H1 (cell line): ENCODE measurements around the gene CCDC91. TPM values are rescaled to one million over a fixed set of nuclear protein-coding genes. Genes with fewer than 3 reads are reported as not detected.

Experiments used
- CTCF ChIA-PET: fragments of 300-600 bp; sonication (Branson Sonifier 250); formaldehyde crosslinking; loops from one replicate; lab custom pipeline; 2021; ENCODE audit not compliant: partially characterized antibody; lab: Charles Lee
- POLR2A ChIA-PET: fragments of 300-600 bp; sonication (Branson Sonifier 250); formaldehyde crosslinking; loops from one replicate; lab custom pipeline; 2021; ENCODE audit warnings: inconsistent platforms; ENCODE audit not compliant: partially characterized antibody; lab: Charles Lee
- DNase-seq, 2 experiments: peaks; one replicate each; pipeline versions ENCODE4 v3.0.0 to v3.0.0-alpha.2; 2010 to 2022; ENCODE audit warnings: low spot score in 2 of 2, low read depth in 1 of 2, mixed read lengths in 1 of 2
- FAIRE-seq: peaks from 2 replicates; lab custom pipeline; 2011; peaks lifted over from hg19 to GRCh38; lab: Jason Lieb, UNC
- H2AFZ ChIP-seq: 2 replicates; pipeline ENCODE4 v1.8.1; 2012; ENCODE audit warnings: low read length, inconsistent platforms
- H2AK5ac ChIP-seq: 2 replicates; pipeline ENCODE4 v1.6.1; 2013; ENCODE audit warnings: low read depth, low read length
- H2BK120ac ChIP-seq: replicated peaks from 2 replicates; pipeline ENCODE3; 2013; ENCODE audit warnings: low read depth, low read length, inconsistent platforms
- H2BK12ac ChIP-seq: 2 replicates; pipeline ENCODE4 v1.6.1; 2013; ENCODE audit warnings: low read depth, low read length
- H2BK15ac ChIP-seq: 2 replicates; pipeline ENCODE4 v1.6.1; 2013; ENCODE audit warnings: low read length
- H2BK20ac ChIP-seq: 2 replicates; pipeline ENCODE4 v1.6.1; 2013; ENCODE audit warnings: low read length
- H2BK5ac ChIP-seq: 2 replicates; pipeline ENCODE4 v1.6.1; 2013; ENCODE audit warnings: low read depth, low read length
- H3K14ac ChIP-seq: 2 replicates; pipeline ENCODE4 v1.6.1; 2013; ENCODE audit warnings: inconsistent platforms; ENCODE audit not compliant: insufficient read length
- H3K18ac ChIP-seq: 2 replicates; pipeline ENCODE4 v1.6.1; 2013; ENCODE audit warnings: low read length; ENCODE audit errors: extremely low read depth
- H3K23ac ChIP-seq: 2 replicates; pipeline ENCODE4 v1.6.1; 2013; ENCODE audit warnings: inconsistent platforms; ENCODE audit not compliant: insufficient read length
- H3K23me2 ChIP-seq: 2 replicates; pipeline ENCODE4 v1.6.1; 2013; ENCODE audit warnings: low read depth, low read length
- H3K27ac ChIP-seq: 2 replicates; pipeline ENCODE4 v1.6.1; 2011; ENCODE audit warnings: low read depth, low read length, inconsistent platforms
- H3K27me3 ChIP-seq, 4 experiments: replicated peaks in 1 of 4; 1 replicate in 1 of 4; 2 replicates in 3 of 4; pipeline versions ENCODE4 v1.6.1 to v1.8.1; 2011 to 2013; ENCODE audit warnings: low read length in 3 of 4, mild to moderate bottlenecking in 3 of 4, inconsistent platforms in 2 of 4, mixed read lengths in 2 of 4, moderate library complexity in 1 of 4; ENCODE audit not compliant: control insufficient read depth in 3 of 4, insufficient read depth in 3 of 4; ENCODE audit errors: extremely low read depth in 1 of 4
- H3K36me3 ChIP-seq, 4 experiments: 2 replicates each; pipeline versions ENCODE4 v1.6.1 to v1.8.1; 2011 to 2013; ENCODE audit warnings: mild to moderate bottlenecking in 4 of 4, low read length in 3 of 4, moderate library complexity in 2 of 4, control low read depth in 1 of 4, inconsistent platforms in 1 of 4; ENCODE audit not compliant: insufficient read depth in 4 of 4, control insufficient read depth in 2 of 4
- H3K4ac ChIP-seq: replicated peaks from 2 replicates; pipeline ENCODE3; 2013; ENCODE audit warnings: low read length, low read depth, mixed read lengths, inconsistent platforms; ENCODE audit not compliant: insufficient read length
- H3K4me1 ChIP-seq, 4 experiments: replicated peaks in 1 of 4; 1 replicate in 1 of 4; 2 replicates in 3 of 4; pipeline versions ENCODE4 v1.6.1 to v1.8.1; 2011 to 2013; ENCODE audit warnings: low read length in 3 of 4, inconsistent platforms in 2 of 4, mixed read lengths in 1 of 4; ENCODE audit not compliant: insufficient read depth in 4 of 4, control insufficient read depth in 3 of 4
- H3K4me2 ChIP-seq, 2 experiments: 2 replicates each; pipeline versions ENCODE4 v1.6.1 to v1.8.1; 2011 to 2013; ENCODE audit warnings: low read depth in 2 of 2, low read length in 2 of 2, control low read depth in 1 of 2, inconsistent platforms in 1 of 2, mild to moderate bottlenecking in 1 of 2; ENCODE audit not compliant: insufficient read depth in 1 of 2
- H3K4me3 ChIP-seq, 4 experiments: fragments of 200-600, 300-600 bp in 1 of 4; sonication (generic), shearing (Covaris generic), sonication (Bioruptor Twin) in 1 of 4; 2 replicates each; pipeline versions ENCODE4 v1.5.1 to v1.8.1; 2011 to 2016; ENCODE audit warnings: low read length in 4 of 4, low read depth in 3 of 4, control low read depth in 2 of 4, inconsistent platforms in 2 of 4, mild to moderate bottlenecking in 2 of 4, mixed read lengths in 1 of 4, moderate library complexity in 1 of 4; ENCODE audit not compliant: insufficient read depth in 2 of 4; ENCODE audit errors: extremely low read depth in 1 of 4
- H3K56ac ChIP-seq: replicated peaks from 2 replicates; pipeline ENCODE3; 2013; ENCODE audit warnings: low read depth, mild to moderate bottlenecking, mixed read lengths, low read length, inconsistent platforms; ENCODE audit not compliant: insufficient read length
- H3K79me1 ChIP-seq: 2 replicates; pipeline ENCODE4 v1.6.1; 2013; ENCODE audit warnings: low read depth, low read length, control low read depth
- H3K79me2 ChIP-seq, 2 experiments: 2 replicates each; pipeline versions ENCODE4 v1.6.1 to v1.8.1; 2012 to 2013; ENCODE audit warnings: low read length in 2 of 2, mild to moderate bottlenecking in 2 of 2, inconsistent platforms in 1 of 2; ENCODE audit not compliant: insufficient read depth in 2 of 2, control insufficient read depth in 1 of 2
- H3K9ac ChIP-seq, 4 experiments: replicated peaks in 1 of 4; 1 replicate in 1 of 4; 2 replicates in 3 of 4; pipeline versions ENCODE4 v1.6.1 to v1.8.1; 2011 to 2013; ENCODE audit warnings: low read depth in 3 of 4, low read length in 3 of 4, control low read depth in 2 of 4, mild to moderate bottlenecking in 2 of 4, moderate library complexity in 2 of 4, inconsistent platforms in 1 of 4; ENCODE audit errors: extremely low read depth in 1 of 4
- H3K9me3 ChIP-seq, 2 experiments: 2 replicates each; pipeline versions ENCODE4 v1.6.1 to v1.8.1; 2012 to 2013; ENCODE audit warnings: mild to moderate bottlenecking in 2 of 2, moderate library complexity in 2 of 2, control low read depth in 1 of 2, inconsistent platforms in 1 of 2, low read depth in 1 of 2, low read length in 1 of 2, mixed read lengths in 1 of 2; ENCODE audit not compliant: insufficient read depth in 2 of 2
- H4K20me1 ChIP-seq, 2 experiments: replicated peaks in 1 of 2; 2 replicates each; pipeline versions ENCODE3 to v1.8.1; 2011 to 2013; ENCODE audit warnings: inconsistent platforms in 2 of 2, low read length in 2 of 2, mild to moderate bottlenecking in 1 of 2; ENCODE audit not compliant: insufficient read depth in 2 of 2, control insufficient read depth in 1 of 2
- H4K5ac ChIP-seq: 2 replicates; pipeline ENCODE4 v1.6.1; 2013; ENCODE audit warnings: low read length, low read depth, mixed read lengths, inconsistent platforms; ENCODE audit not compliant: insufficient read length
- H4K8ac ChIP-seq: 2 replicates; pipeline ENCODE4 v1.8.0; 2013; ENCODE audit warnings: mild to moderate bottlenecking, moderate library complexity, low read length, inconsistent platforms; ENCODE audit not compliant: insufficient read depth; ENCODE audit errors: extremely low read depth
- H4K91ac ChIP-seq: replicated peaks from 2 replicates; pipeline ENCODE3; 2013; ENCODE audit warnings: low read length, mixed read lengths, inconsistent platforms; ENCODE audit not compliant: insufficient read length
- FOSL1 ChIP-seq: IDR thresholded peaks from 2 replicates; pipeline ENCODE4 v1.6.1; 2011; ENCODE audit warnings: mild to moderate bottlenecking, low read depth, low read length, moderate library complexity; ENCODE audit not compliant: insufficient read depth
- POLR2A ChIP-seq, 2 experiments: IDR thresholded peaks; 1 replicate in 1 of 2; 2 replicates in 1 of 2; pipeline ENCODE4 v1.6.1; 2011; ENCODE audit warnings: low read depth in 2 of 2, low read length in 2 of 2, mild to moderate bottlenecking in 2 of 2; ENCODE audit errors: control extremely low read depth in 1 of 2
- SIRT6 ChIP-seq: IDR thresholded peaks from one replicate; pipeline ENCODE4 v1.7.1; 2012; ENCODE audit warnings: low read length, inconsistent platforms
- WGBS, 2 experiments: shearing (Covaris generic) in 1 of 2; methylation state at CpG; one replicate each; pipeline versions ENCODE4 v1.1.6 to v1.1.7; 2013 to 2015; ENCODE audit warnings: low lambda C conversion rate in 2 of 2, mixed read lengths in 2 of 2, inconsistent platforms in 1 of 2, low coverage in 1 of 2, missing lambda C conversion rate in 1 of 2; ENCODE audit not compliant: insufficient replicate concordance in 2 of 2, insufficient coverage in 1 of 2, insufficient read length in 1 of 2; ENCODE audit errors: extremely low coverage in 1 of 2, missing lambda C conversion rate in 1 of 2; 5-methylcytosine and 5-hydroxymethylcytosine counted together
- polyA plus RNA-seq, 7 experiments: library from polyadenylated mRNA; depleted of rRNA in 3 of 7; stranded (reverse) in 5 of 7; unstranded in 2 of 7; fragments of >200 nt in 5 of 7; fragments of 200-250 nt in 2 of 7; gene quantifications; 1 replicate in 5 of 7; 2 replicates in 1 of 7; 4 replicates in 1 of 7; pipeline versions ENCODE4 v1.2.1 to v1.2.3, GENCODE V29; 2011 to 2013; ENCODE audit warnings: missing spikeins in 2 of 7, mixed read lengths in 2 of 7
- total RNA-seq: library from RNA; stranded (reverse); fragmentation: NEBNext Ultra II Directional; extraction: Animal tissue kit (Norgen Biotek cat#: 25700); gene quantifications from 2 replicates; pipeline ENCODE4 v1.2.1, GENCODE V29; 2021

CCDC91 gene
- total and polyA plus RNA-seq, 2 of the 8 experiments (the other 6 are each of a cell fraction or from before 2014, with no cell fraction given), result 8.6 to 23.1 TPM

DNA sequence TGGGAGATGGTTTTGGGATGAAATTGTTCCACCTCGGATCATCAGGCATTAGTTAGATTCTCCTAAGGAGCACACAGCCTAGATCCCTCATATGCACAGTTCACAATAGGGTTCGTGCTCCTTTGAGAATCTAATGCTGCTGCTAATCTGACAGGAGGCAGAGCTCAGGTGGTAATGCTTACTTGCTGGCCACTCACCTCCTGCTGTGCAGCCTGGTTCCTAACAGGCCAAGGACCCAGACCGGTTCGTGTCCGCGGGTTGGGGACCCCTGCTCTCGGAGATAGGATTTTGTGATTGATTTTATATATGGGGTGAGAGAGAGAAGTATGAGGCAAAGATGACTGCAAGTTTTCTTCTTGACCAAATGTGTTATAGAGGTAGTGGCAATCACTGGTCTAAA is 57.5 kb downstream of the CCDC91 start:
- no peak overlapping the region for H3K27ac ChIP-seq
- no peaks in the 10 kb centered on the region for H4K20me1 ChIP-seq
- no peak overlapping the region for H2BK5ac ChIP-seq
- H3K79me2 ChIP-seq, result peaks cover 0 to 36% of the 10 kb centered on the region in 2 experiments; a peak in 2 of 4 replicates
- H3K23me2 ChIP-seq, result no peaks in the 10 kb centered on the region
- H3K79me1 ChIP-seq, result peaks cover 2% of the 10 kb centered on the region; the same call in 1 of the 2 replicates
- CTCF ChIA-PET, result interaction anchor here (1.0 kb wide), 1 partner anchor 625 kb away, joined by 3 read pairs; no protein-coding TSS in a partner anchor
- H3K4me3 ChIP-seq, result no peak overlapping the region
- no peak overlapping the region for H3K23ac ChIP-seq
- no peaks in the 10 kb centered on the region for H3K36me3 ChIP-seq
- H3K14ac ChIP-seq, result no peak overlapping the region
- H4K91ac ChIP-seq, result no peak overlapping the region
- FAIRE-seq (no peak), DNase-seq (no peak)
- H4K8ac ChIP-seq, result no peak overlapping the region
- H2BK12ac ChIP-seq, result no peak overlapping the region
- H2AFZ ChIP-seq, result no peak overlapping the region
- H3K9ac ChIP-seq, result no peak overlapping the region
- no peak overlapping the region for H3K4ac ChIP-seq
- POLR2A ChIA-PET, result interaction anchor here (1.2 kb wide), 1 partner anchor 24 kb away, joined by 3 read pairs; no protein-coding TSS in a partner anchor
- no peak overlapping the region for H3K4me2 ChIP-seq
- H3K27me3 ChIP-seq, result no peaks in the 10 kb centered on the region
- no peak overlapping the region for H3K18ac ChIP-seq
- no peak overlapping the region for H2BK120ac ChIP-seq
- H2AK5ac ChIP-seq, result no peak overlapping the region
- peak overlapping the region; percentile 19 for H3K56ac ChIP-seq
- no peaks in the 10 kb centered on the region for H3K9me3 ChIP-seq
- H2BK20ac ChIP-seq, result no peak overlapping the region
- H3K4me1 ChIP-seq, result no peaks in the 10 kb centered on the region; a peak in 2 of 7 replicates
- WGBS, 2 experiments, result 89% methylated on average over 7 of the region's 7 CpGs; no CpG with 5 or more reads in 1 of the 2 experiments
- no peak overlapping the region for H4K5ac ChIP-seq
- no peak overlapping the region for H2BK15ac ChIP-seq
- TF ChIP-seq SIRT6 (no peak), FOSL1 (no peak), POLR2A (IDR thresholded peaks at IDR 0.05; ENCODE audit: control extremely low read depth in 1 of 2, low read depth in 2 of 2, low read length in 2 of 2) (no peak)
